Brain microvascular endothelial cell (primary cell): ENCODE measurements around the gene FAT1.
A peak's percentile ranks its signal among the peaks of the same experiment; 100 is the strongest.

Source experiments
- DNase-seq: peaks from one replicate; pipeline ENCODE4 v3.0.0-alpha.2; 2020
- H3K27ac ChIP-seq: fragments of 250-450 bp; sonication (Bioruptor Pico); 2 replicates; pipeline ENCODE4 v1.5.1; 2020; ENCODE audit warnings: mild to moderate bottlenecking, moderate library complexity
- H3K27me3 ChIP-seq: fragments of 250-450 bp; sonication (Bioruptor Pico); replicated peaks from 2 replicates; pipeline ENCODE4 v1.5.1; 2020; ENCODE audit warnings: mild to moderate bottlenecking
- H3K36me3 ChIP-seq: fragments of 250-450 bp; sonication (Bioruptor Pico); replicated peaks from 2 replicates; pipeline ENCODE4 v1.5.1; 2020; ENCODE audit warnings: mild to moderate bottlenecking
- H3K4me3 ChIP-seq: 2 replicates; pipeline ENCODE4 v1.5.1; 2011; ENCODE audit warnings: low read depth, mild to moderate bottlenecking, control low read depth, low read length, moderate library complexity
- in situ Hi-C: cut with HindIII; loops from 2 replicates; pipeline ENCODE4 v1.10.0; 2017; ENCODE audit warnings: low sequenced_read_pairs, low pct_ligation_motif_present
- TF ChIP-seq, protein P1 (sequence below): IDR thresholded peaks from 2 replicates; pipeline ENCODE4 v1.5.1; 2011; ENCODE audit warnings: low read depth, mild to moderate bottlenecking, moderate library complexity, low read length, control low read depth, inconsistent platforms; ENCODE audit errors: missing control alignments

Gene FAT1

DNA sequence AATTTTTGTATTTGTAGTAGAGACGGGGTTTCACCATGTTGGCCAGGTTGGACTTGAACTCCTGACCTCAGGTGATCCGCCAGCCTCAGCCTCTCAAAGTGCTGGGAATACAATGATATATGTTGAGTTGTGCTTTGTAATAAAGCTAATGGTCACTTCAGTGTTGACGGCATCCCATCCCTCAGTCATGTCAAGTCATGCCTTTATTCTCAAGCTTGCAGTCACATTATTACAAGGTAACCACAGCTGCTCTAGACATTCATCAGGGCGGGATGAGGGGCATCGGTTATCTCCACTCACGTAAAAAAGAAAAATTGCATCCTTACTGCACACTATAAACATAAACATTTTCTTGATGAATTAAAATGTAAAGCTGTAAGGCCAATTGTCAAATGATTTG is 12.8 kb upstream of the FAT1 start:
- H3K36me3 ChIP-seq, result no peaks in the 10 kb centered on the region
- in situ Hi-C loops, result loop anchor here (25.0 kb wide), 1 partner anchor 201 kb away; no protein-coding TSS in a partner anchor
- H3K27me3 ChIP-seq, result no peaks in the 10 kb centered on the region
- TF ChIP-seq, protein P1, sequence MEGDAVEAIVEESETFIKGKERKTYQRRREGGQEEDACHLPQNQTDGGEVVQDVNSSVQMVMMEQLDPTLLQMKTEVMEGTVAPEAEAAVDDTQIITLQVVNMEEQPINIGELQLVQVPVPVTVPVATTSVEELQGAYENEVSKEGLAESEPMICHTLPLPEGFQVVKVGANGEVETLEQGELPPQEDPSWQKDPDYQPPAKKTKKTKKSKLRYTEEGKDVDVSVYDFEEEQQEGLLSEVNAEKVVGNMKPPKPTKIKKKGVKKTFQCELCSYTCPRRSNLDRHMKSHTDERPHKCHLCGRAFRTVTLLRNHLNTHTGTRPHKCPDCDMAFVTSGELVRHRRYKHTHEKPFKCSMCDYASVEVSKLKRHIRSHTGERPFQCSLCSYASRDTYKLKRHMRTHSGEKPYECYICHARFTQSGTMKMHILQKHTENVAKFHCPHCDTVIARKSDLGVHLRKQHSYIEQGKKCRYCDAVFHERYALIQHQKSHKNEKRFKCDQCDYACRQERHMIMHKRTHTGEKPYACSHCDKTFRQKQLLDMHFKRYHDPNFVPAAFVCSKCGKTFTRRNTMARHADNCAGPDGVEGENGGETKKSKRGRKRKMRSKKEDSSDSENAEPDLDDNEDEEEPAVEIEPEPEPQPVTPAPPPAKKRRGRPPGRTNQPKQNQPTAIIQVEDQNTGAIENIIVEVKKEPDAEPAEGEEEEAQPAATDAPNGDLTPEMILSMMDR, result no peak
- no peak overlapping the region for H3K4me3 ChIP-seq
- no peak overlapping the region for H3K27ac ChIP-seq
- no peak for DNase-seq

DNA sequence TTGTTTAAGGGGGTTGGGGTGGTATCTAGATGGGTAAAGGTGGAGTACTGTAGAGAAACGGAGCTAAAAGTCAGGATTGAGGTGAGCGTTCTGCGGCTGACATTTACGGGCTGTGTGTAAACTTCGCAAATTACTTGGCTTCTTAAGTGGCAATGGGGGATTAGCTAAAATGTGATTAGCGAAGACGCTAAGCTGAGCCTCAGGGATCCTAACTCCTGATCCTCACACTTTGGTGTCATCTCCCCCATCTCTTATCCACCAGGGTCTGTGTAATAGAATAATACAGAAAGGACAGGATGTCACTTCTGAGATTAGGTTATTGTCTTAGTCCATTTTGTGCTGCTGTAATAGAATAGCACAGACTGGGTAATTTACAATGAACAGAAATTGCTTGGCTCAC is 10.6 kb upstream of the FAT1 start:
- in situ Hi-C loops, result loop anchor here (25.0 kb wide), 1 partner anchor 203 kb away; no protein-coding TSS in a partner anchor
- TF ChIP-seq, protein P1, result no peak
- DNase-seq, result no peak
- H3K27me3 ChIP-seq, result no peaks in the 10 kb centered on the region
- H3K4me3 ChIP-seq, result no peak overlapping the region
- no peak overlapping the region for H3K27ac ChIP-seq
- H3K36me3 ChIP-seq, result no peaks in the 10 kb centered on the region

DNA sequence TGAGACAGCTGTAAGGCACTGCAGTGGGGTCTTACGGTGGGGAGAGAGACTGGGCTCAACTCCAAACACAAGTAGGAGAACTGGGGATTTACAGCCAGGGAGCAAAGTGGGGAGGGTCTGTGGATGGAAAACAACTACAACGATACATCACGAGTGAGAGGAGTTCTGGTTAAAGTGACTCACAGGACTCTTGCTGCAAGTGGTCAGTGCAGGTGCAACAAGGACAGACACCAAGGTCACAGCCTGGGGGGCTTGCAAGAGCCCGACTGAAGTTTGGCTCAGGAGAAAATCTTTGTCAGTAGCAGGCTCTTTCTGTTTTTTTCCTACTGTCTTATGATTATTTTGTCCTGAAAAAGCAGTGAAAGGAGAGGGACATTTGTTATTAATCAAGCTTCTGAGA is 10.1 kb upstream of the FAT1 start:
- no peak overlapping the region for H3K4me3 ChIP-seq
- no peak overlapping the region for H3K27ac ChIP-seq
- H3K27me3 ChIP-seq, result no peaks in the 10 kb centered on the region
- in situ Hi-C loops, result loop anchor here (25.0 kb wide), 1 partner anchor 204 kb away; no protein-coding TSS in a partner anchor
- no peak for DNase-seq
- no peaks in the 10 kb centered on the region for H3K36me3 ChIP-seq
- TF ChIP-seq, protein P1, result no peak

DNA sequence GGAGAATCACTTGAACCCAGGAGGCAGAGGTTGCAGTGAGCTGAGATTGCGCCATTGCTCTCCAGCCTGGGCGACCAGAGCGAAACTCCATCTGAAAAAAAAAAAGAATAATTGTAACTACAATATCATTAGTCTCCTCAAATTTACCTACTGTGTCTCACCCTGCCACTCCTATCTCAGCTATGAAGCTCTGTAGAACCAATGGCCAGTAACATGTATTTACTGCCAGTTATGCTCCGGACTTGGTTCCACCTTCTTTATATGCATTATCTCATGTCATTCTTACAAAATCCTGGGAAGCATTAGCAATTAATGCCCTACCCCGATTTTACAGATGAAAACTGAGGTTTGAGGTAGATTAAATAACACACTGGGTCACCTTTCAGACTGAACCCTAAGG is 7.0 kb upstream of the FAT1 start:
- H3K36me3 ChIP-seq, result peaks cover 3% of the 10 kb centered on the region
- DNase-seq, result no peak
- no peak overlapping the region for H3K27ac ChIP-seq
- in situ Hi-C loops, result loop anchor here (25.0 kb wide), 1 partner anchor 207 kb away; no protein-coding TSS in a partner anchor
- TF ChIP-seq, protein P1, result no peak
- H3K27me3 ChIP-seq, result no peaks in the 10 kb centered on the region
- no peak overlapping the region for H3K4me3 ChIP-seq

DNA sequence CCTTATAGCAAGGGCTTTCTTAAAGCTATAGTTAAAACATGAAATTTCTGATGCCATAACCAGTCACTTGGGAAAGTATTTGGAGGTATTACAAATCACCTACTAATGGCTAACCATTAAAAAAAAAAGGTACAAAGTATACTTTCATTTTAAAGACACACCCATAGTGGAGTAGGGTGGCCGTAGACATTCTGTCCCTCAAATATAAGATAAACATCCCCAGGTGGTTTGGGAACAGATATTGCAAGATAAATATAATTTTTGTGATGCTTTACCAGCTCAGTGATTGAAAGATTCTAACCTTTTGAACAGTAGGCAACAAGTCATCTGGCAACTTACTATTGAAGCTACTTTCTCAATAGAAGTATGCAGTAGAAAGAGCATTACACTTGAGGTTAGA is 6.2 kb upstream of the FAT1 start:
- H3K27me3 ChIP-seq, result no peaks in the 10 kb centered on the region
- H3K4me3 ChIP-seq, result no peak overlapping the region
- peaks cover 3% of the 10 kb centered on the region for H3K36me3 ChIP-seq
- TF ChIP-seq, protein P1, result no peak
- no peak overlapping the region for H3K27ac ChIP-seq
- in situ Hi-C loops, result loop anchor here (25.0 kb wide), 1 partner anchor 207 kb away; no protein-coding TSS in a partner anchor
- DNase-seq, result no peak

DNA sequence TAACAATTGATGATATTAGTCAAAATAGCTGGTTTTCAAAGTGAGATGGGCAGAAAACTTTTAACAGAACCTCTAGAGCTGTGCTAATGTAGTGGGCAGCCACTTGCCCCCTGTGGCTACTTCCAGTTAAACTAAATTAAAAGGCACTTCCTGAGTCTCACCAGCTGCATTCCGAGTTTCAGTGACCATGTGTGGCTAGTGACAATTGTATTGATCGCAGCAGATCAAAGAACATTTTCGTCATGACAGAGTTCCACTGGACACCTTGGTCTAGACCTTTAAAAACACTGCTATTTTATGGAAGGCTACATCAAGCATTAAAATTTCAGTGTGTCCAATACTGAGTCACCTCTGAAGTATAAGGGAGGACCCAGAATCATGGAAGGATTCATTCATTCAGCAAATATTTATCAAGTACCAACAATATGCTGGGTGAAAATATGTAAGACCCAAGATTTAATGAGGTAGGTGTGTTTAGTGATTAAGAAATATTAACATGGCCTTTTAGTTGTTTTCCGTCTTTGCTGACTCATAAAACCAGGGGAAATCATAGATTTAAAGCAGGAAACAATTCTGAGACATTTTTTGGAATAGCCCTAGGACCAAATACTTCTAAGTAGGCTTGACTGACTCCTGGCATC is 5.1 kb upstream of the FAT1 start:
- DNase-seq, result no peak
- TF ChIP-seq, protein P1, result peak; percentile 9
- Histone ChIP-seq H3K36me3 (peaks cover 3% of the 10 kb centered on the region), H3K27ac (peak overlapping the region; percentile 30), H3K4me3 (no peak overlapping the region), H3K27me3 (no peaks in the 10 kb centered on the region)
- in situ Hi-C loops, result loop anchor here (25.0 kb wide), 1 partner anchor 209 kb away; no protein-coding TSS in a partner anchor
